GM12878 (cell line): ENCODE measurements around the gene GBP4. TPM values are rescaled to one million over a fixed set of nuclear protein-coding genes. Genes with fewer than 3 reads are reported as not detected.

Experiments
- ATAC-seq: fragments of 200-7000 bp; cut with Tn5 transposase; 3 replicates; pipeline ENCODE4 v1.9.1; 2020; ENCODE audit warnings: mild to moderate bottlenecking, moderate library complexity
- BruUV-seq: library from RNA; stranded (reverse); fragments of 400-500 nt; replicated peaks from 2 replicates; lab custom pipeline; 2021; lab: Mats Ljungman, UMichigan
- CTCF ChIA-PET: fragments of 300-600 bp; sonication (Branson Sonifier 250); formaldehyde crosslinking; extraction: SDS; loops from one replicate; lab custom pipeline; 2021; ENCODE audit warnings: inconsistent platforms; lab: Yijun Ruan, JAX
- POLR2A ChIA-PET: fragments of 350-600 bp; formaldehyde crosslinking; extraction: SDS; loops from one replicate; lab custom pipeline; 2021; ENCODE audit warnings: inconsistent platforms; lab: Charles Lee
- RAD21 ChIA-PET: fragments of 300-600 bp; sonication (Branson Sonifier 250); formaldehyde crosslinking; loops from one replicate; lab custom pipeline; 2023; ENCODE audit warnings: antibody characterized with exemption; ENCODE audit not compliant: unreplicated experiment; lab: Charles Lee
- SMC1A ChIA-PET: fragments of 300-600 bp; sonication (Branson Sonifier 250); formaldehyde crosslinking; loops from one replicate; lab custom pipeline; 2023; ENCODE audit not compliant: unreplicated experiment, uncharacterized antibody; lab: Charles Lee
- DNase-seq: peaks from one replicate; pipeline ENCODE4 v3.0.0-alpha.2; 2011; ENCODE audit warnings: low read depth, low spot score
- FAIRE-seq: peaks from 3 replicates; lab custom pipeline; 2011; peaks lifted over from hg19 to GRCh38; lab: Jason Lieb, UNC
- H2AFZ ChIP-seq: 2 replicates; pipeline ENCODE4 v1.6.0; 2011; ENCODE audit warnings: low read depth, low read length, control low read depth; ENCODE audit not compliant: control insufficient read depth
- H3K27ac ChIP-seq: 2 replicates; pipeline ENCODE4 v1.5.1; 2011; ENCODE audit warnings: control low read depth; ENCODE audit not compliant: control insufficient read depth, insufficient read depth
- H3K27me3 ChIP-seq, 2 experiments: replicated peaks in 1 of 2; 2 replicates each; pipeline versions ENCODE4 v1.6.0 to v1.6.1; 2011; ENCODE audit warnings: low read length in 1 of 2; ENCODE audit not compliant: control insufficient read depth in 2 of 2, insufficient read depth in 2 of 2
- H3K36me3 ChIP-seq, 2 experiments: 2 replicates each; pipeline ENCODE4 v1.5.1; 2011; ENCODE audit warnings: low read length in 1 of 2; ENCODE audit not compliant: control insufficient read depth in 2 of 2, insufficient read depth in 2 of 2
- H3K4me1 ChIP-seq: 2 replicates; pipeline ENCODE4 v1.6.1; 2011; ENCODE audit warnings: mild to moderate bottlenecking, low read length, moderate library complexity, mixed read lengths; ENCODE audit not compliant: control insufficient read depth, insufficient read depth
- H3K4me2 ChIP-seq: 2 replicates; pipeline ENCODE4 v1.6.0; 2011; ENCODE audit warnings: control low read depth; ENCODE audit not compliant: control insufficient read depth, insufficient read depth
- H3K4me3 ChIP-seq: fragments of 200-600 bp; sonication (generic); 2 replicates; pipeline ENCODE4 v1.5.1; 2016
- H3K79me2 ChIP-seq: 2 replicates; pipeline ENCODE4 v1.6.0; 2011; ENCODE audit warnings: low read length; ENCODE audit not compliant: control insufficient read depth, insufficient read depth
- H3K9ac ChIP-seq: 2 replicates; pipeline ENCODE4 v1.8.0; 2011; ENCODE audit warnings: low read length, control low read depth, mixed read lengths; ENCODE audit not compliant: control insufficient read depth, insufficient read depth
- H3K9me3 ChIP-seq: replicated peaks from 3 replicates; pipeline ENCODE4 v1.5.1; 2011; ENCODE audit warnings: mild to moderate bottlenecking, low read length; ENCODE audit not compliant: control insufficient read depth, insufficient read depth
- H4K20me1 ChIP-seq: 2 replicates; pipeline ENCODE4 v1.6.0; 2011; ENCODE audit not compliant: control insufficient read depth, insufficient read depth
- BACH1 ChIP-seq: fragments of 450-650 bp; IDR thresholded peaks from 2 replicates; pipeline ENCODE4 v1.6.1; 2017; ENCODE audit warnings: mild to moderate bottlenecking, borderline replicate concordance
- CEBPZ ChIP-seq: fragments of 150-350 bp; IDR thresholded peaks from 2 replicates; pipeline ENCODE4 v1.6.1; 2016; ENCODE audit warnings: low read depth, low read length
- NFXL1 ChIP-seq: fragments of 450-650 bp; IDR thresholded peaks from 2 replicates; pipeline ENCODE4 v1.6.1; 2017; ENCODE audit warnings: antibody characterized with exemption, mild to moderate bottlenecking, borderline replicate concordance
- PML ChIP-seq: IDR thresholded peaks from 2 replicates; pipeline ENCODE4 v1.6.1; 2012; ENCODE audit warnings: low read length, inconsistent platforms
- SPI1 ChIP-seq: IDR thresholded peaks from 2 replicates; pipeline ENCODE4 v1.6.1; 2011; ENCODE audit warnings: low read depth, mild to moderate bottlenecking, low read length, moderate library complexity, borderline replicate concordance; ENCODE audit not compliant: insufficient read depth
- STAT3 ChIP-seq: IDR thresholded peaks from 2 replicates; pipeline ENCODE4 v1.6.1; 2011; ENCODE audit warnings: low read depth, low read length, improper control_type of control experiment
- WGBS: methylation state at CpG from one replicate; pipeline ENCODE4 v1.1.6; 2016; ENCODE audit warnings: low lambda C conversion rate; ENCODE audit not compliant: insufficient replicate concordance, insufficient coverage; ENCODE audit errors: missing lambda C conversion rate; 5-methylcytosine and 5-hydroxymethylcytosine counted together
- in situ Hi-C: fragments of 300-500 bp; cut with MboI; formaldehyde crosslinking; loops from 9 replicates; pipeline ENCODE4 v1.14.3; 2018; ENCODE audit warnings: mixed read lengths
- intact Hi-C: fragments of 100-400 bp; cut with micrococcal nuclease; formaldehyde crosslinking; loops from one replicate; pipeline ENCODE4 v1.14.2; 2022; ENCODE audit not compliant: unreplicated experiment
- polyA plus RNA-seq, 11 experiments: library from polyadenylated mRNA; depleted of rRNA in 4 of 11; unstranded in 6 of 11; stranded (reverse) in 5 of 11; fragments of >200 nt; fragmentation: Nextera tagmentation in 4 of 11; fragmentation: Illumina TruSeq in 1 of 11; extraction: Ambion mirVana in 4 of 11; extraction: Trizol in 1 of 11; gene quantifications; 1 replicate in 1 of 11; 2 replicates in 10 of 11; pipeline versions ENCODE4 v1.2.1 to v1.2.3, GENCODE V29; 2011 to 2016; ENCODE audit warnings: inconsistent platforms in 2 of 11, missing spikeins in 2 of 11, low read depth in 1 of 11
- total RNA-seq, 4 experiments: library from RNA; depleted of rRNA in 3 of 4; stranded (reverse); fragments of >200 nt in 3 of 4; fragmentation: Illumina TruSeq in 1 of 4; extraction: Trizol in 1 of 4; gene quantifications; 2 replicates each; pipeline versions ENCODE4 v1.2.1 to v1.2.3, GENCODE V29; 2013 to 2021
- TF ChIP-seq, protein P1 (sequence below): IDR thresholded peaks from 2 replicates; pipeline ENCODE4 v1.6.1; 2011; ENCODE audit warnings: low read depth, low read length, improper control_type of control experiment, borderline replicate concordance
- TF ChIP-seq, protein P2 (sequence below): fragments of 450-650 bp; IDR thresholded peaks from 2 replicates; pipeline ENCODE4 v1.6.1; 2016; ENCODE audit warnings: mild to moderate bottlenecking, moderate library complexity, borderline replicate concordance

GBP4 gene
- total and polyA plus RNA-seq, 10 of the 15 experiments (the other 5 are each of a cell fraction or from before 2014, with no cell fraction given), result 2.4 to 41.9 (median 3.5) TPM

DNA sequence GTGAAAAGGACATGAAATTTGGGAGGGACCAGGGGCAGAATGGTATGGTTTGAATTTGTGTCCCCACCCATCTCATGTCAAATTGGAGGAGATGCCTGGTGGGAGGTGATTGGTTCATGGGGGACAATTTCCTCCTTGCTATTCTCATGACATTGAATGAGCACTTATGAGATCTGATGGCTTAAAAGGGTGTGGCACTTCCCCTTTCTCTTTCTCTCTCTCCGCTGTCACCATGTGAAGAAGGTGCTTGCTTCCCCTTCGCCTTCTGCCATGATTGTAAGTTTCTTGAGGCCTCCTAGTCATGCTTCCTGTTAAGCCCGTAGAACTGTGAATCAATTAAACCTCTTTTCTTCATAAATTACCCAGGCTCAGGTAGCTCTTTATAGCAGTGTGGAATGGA, 7.6 kb upstream of the GBP4 start:
- in situ Hi-C loops (no loop called here), intact Hi-C loops (no loop called here)
- Histone ChIP-seq H3K9ac (no peak overlapping the region), H3K79me2 (no peaks in the 10 kb centered on the region), H3K27me3 (no peaks in the 10 kb centered on the region), H3K9me3 (peaks cover 9% of the 10 kb centered on the region; the same call in 2 of the 3 replicates), H2AFZ (no peak overlapping the region), H3K4me1 (0 out of 2 replicates have a peak, but pooled peaks cover 2% of the 10 kb centered on the region), H3K4me3 (no peak overlapping the region), H3K4me2 (no peak overlapping the region), H4K20me1 (no peaks in the 10 kb centered on the region), H3K36me3 (no peaks in the 10 kb centered on the region), H3K27ac (no peak overlapping the region)
- TF ChIP-seq SPI1, result peak; percentile 25; the same call in 1 of the 2 replicates
- no peak for TF ChIP-seq NFXL1
- TF ChIP-seq PML, result no peak
- CTCF ChIA-PET, result no interaction called here
- BruUV-seq, result no TSS peak
- POLR2A ChIA-PET, result no interaction called here
- 56% methylated on average over 3 of the region's 3 CpGs for WGBS
- DNase-seq, result no peak
- SMC1A ChIA-PET, result no interaction called here
- RAD21 ChIA-PET, result no interaction called here
- no peak for FAIRE-seq
- no peak for ATAC-seq

- H3K9me3 ChIP-seq, result peaks cover 7% of the 10 kb centered on the region; the same call in 2 of the 3 replicates
- no peak overlapping the region for H3K4me3 ChIP-seq
- H3K27me3 ChIP-seq, result no peaks in the 10 kb centered on the region
- in situ Hi-C loops (no loop called here), intact Hi-C loops (loop anchor here (5.0 kb wide), 1 partner anchor 161 kb away; no protein-coding TSS in a partner anchor)
- H4K20me1 ChIP-seq, result no peaks in the 10 kb centered on the region
- ChIA-PET RAD21 (interaction anchor here (1.0 to 1.5 kb wide), 2 partner anchors 117 to 156 kb away, joined by 3 read pairs; no protein-coding TSS in a partner anchor), POLR2A (no interaction called here), CTCF (interaction anchor here (1.2 to 1.4 kb wide), 2 partner anchors 10 to 13 kb away, joined by 3 to 4 read pairs; no protein-coding TSS in a partner anchor), SMC1A (no interaction called here)
- DNase-seq, result no peak
- H3K4me1 ChIP-seq, result peaks cover 13% of the 10 kb centered on the region; the same call in 1 of the 2 replicates
- FAIRE-seq, result no peak
- 95% methylated on average over 1 of the region's 1 CpG for WGBS
- H3K4me2 ChIP-seq, result no peak overlapping the region
- H3K9ac ChIP-seq, result no peak overlapping the region
- no peak for ATAC-seq
- H3K27ac ChIP-seq, result no peak overlapping the region
- BruUV-seq, result no TSS peak
- H2AFZ ChIP-seq, result no peak overlapping the region
- H3K36me3 ChIP-seq, result no peaks in the 10 kb centered on the region
- H3K79me2 ChIP-seq, result no peaks in the 10 kb centered on the region
- TF ChIP-seq, protein P1, sequence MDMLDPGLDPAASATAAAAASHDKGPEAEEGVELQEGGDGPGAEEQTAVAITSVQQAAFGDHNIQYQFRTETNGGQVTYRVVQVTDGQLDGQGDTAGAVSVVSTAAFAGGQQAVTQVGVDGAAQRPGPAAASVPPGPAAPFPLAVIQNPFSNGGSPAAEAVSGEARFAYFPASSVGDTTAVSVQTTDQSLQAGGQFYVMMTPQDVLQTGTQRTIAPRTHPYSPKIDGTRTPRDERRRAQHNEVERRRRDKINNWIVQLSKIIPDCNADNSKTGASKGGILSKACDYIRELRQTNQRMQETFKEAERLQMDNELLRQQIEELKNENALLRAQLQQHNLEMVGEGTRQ, result no peak
- TF ChIP-seq, protein P2, sequence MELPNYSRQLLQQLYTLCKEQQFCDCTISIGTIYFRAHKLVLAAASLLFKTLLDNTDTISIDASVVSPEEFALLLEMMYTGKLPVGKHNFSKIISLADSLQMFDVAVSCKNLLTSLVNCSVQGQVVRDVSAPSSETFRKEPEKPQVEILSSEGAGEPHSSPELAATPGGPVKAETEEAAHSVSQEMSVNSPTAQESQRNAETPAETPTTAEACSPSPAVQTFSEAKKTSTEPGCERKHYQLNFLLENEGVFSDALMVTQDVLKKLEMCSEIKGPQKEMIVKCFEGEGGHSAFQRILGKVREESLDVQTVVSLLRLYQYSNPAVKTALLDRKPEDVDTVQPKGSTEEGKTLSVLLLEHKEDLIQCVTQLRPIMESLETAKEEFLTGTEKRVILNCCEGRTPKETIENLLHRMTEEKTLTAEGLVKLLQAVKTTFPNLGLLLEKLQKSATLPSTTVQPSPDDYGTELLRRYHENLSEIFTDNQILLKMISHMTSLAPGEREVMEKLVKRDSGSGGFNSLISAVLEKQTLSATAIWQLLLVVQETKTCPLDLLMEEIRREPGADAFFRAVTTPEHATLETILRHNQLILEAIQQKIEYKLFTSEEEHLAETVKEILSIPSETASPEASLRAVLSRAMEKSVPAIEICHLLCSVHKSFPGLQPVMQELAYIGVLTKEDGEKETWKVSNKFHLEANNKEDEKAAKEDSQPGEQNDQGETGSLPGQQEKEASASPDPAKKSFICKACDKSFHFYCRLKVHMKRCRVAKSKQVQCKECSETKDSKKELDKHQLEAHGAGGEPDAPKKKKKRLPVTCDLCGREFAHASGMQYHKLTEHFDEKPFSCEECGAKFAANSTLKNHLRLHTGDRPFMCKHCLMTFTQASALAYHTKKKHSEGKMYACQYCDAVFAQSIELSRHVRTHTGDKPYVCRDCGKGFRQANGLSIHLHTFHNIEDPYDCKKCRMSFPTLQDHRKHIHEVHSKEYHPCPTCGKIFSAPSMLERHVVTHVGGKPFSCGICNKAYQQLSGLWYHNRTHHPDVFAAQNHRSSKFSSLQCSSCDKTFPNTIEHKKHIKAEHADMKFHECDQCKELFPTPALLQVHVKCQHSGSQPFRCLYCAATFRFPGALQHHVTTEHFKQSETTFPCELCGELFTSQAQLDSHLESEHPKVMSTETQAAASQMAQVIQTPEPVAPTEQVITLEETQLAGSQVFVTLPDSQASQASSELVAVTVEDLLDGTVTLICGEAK, result no peak
- no peak for TF ChIP-seq NFXL1
- no peak for TF ChIP-seq STAT3
- TF ChIP-seq CEBPZ, result no peak
- no peak for TF ChIP-seq BACH1
Observed at GRCh38 chr1:89203166-89203565, 4.4 kb upstream of the GBP4 start.
